Choroid plexus epithelial cell (primary cell): ENCODE measurements around the gene ACSL3.
"Not testable (repeated sequence)": the region's sequence is repeated elsewhere in the genome, so short reads cannot be mapped to it uniquely, and the experiment has no call there.

Source experiments
- DNase-seq: peaks from one replicate; pipeline ENCODE4 v3.0.0-alpha.2; 2010; ENCODE audit warnings: low read depth
- H3K4me3 ChIP-seq: 2 replicates; pipeline ENCODE4 v1.5.1; 2011; ENCODE audit warnings: low read depth, mild to moderate bottlenecking, control low read depth, low read length, moderate library complexity
- TF ChIP-seq, protein P1 (sequence below): conservative IDR thresholded peaks from 2 replicates; pipeline ENCODE4 v1.5.1; 2011; ENCODE audit warnings: low read depth, mild to moderate bottlenecking, control low read depth, inconsistent platforms, low read length, moderate library complexity

Gene ACSL3

DNA sequence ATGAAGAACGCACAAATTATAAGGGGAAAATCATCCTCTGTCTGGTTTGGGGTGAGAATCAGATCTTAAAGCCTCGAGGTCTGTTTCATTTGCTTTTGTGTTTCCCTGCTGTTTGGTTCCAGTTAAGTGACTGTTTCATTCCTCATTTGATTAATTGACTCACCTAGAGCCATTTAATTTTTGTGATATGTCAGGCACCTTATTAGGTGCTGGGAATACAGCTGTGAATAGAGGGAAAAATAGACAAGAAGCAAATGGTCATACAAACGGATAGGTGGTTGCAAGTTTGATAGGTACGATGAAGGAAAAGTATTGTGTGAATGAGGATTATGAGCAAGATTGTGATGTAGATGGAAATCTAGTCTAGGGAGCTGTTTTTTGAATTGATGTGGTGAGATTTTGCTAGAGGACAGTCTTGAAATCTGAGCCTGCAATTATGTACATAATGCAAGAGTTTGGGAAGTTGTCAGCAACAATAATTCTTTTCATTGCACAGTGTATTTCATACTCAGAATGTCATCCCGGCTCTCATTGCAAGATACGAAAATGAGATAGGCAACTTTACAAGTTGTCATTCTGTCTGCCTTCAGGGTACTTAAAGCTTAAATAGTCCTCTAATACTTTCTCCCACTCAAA lies 2.2 kb downstream of the ACSL3 start:
- H3K4me3 ChIP-seq = peak overlapping the region; percentile 83
- TF ChIP-seq, protein P1, sequence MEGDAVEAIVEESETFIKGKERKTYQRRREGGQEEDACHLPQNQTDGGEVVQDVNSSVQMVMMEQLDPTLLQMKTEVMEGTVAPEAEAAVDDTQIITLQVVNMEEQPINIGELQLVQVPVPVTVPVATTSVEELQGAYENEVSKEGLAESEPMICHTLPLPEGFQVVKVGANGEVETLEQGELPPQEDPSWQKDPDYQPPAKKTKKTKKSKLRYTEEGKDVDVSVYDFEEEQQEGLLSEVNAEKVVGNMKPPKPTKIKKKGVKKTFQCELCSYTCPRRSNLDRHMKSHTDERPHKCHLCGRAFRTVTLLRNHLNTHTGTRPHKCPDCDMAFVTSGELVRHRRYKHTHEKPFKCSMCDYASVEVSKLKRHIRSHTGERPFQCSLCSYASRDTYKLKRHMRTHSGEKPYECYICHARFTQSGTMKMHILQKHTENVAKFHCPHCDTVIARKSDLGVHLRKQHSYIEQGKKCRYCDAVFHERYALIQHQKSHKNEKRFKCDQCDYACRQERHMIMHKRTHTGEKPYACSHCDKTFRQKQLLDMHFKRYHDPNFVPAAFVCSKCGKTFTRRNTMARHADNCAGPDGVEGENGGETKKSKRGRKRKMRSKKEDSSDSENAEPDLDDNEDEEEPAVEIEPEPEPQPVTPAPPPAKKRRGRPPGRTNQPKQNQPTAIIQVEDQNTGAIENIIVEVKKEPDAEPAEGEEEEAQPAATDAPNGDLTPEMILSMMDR = no peak
- peak; percentile 60 for DNase-seq

DNA sequence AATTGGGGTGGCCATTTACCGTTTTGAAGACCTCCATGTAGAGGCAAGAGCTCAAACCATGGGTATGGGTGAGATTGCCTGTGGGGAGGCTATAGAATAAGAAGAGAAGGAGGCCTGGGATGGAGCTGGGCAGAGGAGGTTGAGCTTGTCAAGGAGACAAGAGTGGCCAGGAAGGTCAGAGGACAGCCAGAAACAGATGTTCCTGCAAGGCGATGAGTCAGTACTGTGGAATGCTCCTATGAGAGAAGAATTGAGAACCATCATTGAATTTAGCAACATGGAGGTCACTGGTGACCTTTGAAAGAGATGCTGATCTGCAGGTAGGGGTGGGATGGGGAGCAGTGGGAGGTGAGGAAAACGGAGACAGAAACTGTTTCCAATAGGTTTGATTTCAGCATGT lies 3.5 kb downstream of the ACSL3 start:
- TF ChIP-seq, protein P1 = no peak
- DNase-seq = peak; percentile 92
- H3K4me3 ChIP-seq = no peak overlapping the region

DNA sequence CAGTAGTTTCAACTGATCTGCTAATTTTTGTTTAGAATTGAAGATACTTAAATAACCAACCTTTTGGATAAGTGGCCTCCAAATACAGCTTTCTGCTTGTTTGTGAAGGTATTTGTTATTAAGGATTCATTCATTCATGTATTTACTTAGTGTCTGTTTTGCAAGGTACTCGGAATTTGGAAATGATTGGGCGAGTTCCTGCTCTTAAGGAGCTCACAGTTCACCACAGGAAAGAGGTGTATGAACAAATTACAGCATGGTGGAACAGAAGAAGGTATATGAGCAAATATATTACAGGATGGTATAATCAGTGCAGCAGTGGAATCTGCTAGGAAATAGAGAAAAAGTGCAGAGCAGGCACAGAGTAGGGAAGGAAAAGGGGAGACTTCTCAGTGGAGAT lies 4.5 kb downstream of the ACSL3 start:
- TF ChIP-seq, protein P1 = no peak
- DNase-seq = no peak

DNA sequence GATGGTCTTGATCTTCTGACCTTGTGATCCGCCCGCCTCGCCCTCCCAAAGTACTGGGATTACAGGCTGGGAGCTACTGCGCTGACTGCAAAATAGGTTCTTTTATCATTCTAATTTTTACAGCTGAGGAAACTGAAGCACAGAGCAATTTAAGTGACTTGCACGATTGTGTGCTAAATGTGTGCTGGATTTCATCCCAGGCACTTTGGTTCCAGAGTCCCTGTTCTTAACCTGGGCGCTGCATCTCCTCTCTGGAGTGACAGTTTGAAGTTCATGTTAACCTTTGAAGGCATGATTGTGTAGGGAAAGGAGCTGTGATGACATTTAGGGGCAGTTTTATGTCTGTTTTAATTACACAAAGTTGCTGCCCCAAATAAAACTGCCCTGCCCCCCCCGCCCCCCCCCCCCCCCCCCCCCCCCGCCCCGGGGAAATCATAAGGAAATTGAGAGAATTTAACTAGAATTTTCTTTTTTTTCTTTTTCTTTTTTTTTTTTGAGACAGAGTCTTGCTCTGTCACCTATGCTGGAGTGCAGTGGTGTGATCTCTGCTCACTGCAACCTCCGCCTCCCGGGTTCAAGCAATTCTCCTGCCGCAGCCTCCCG lies 5.6 kb downstream of the ACSL3 start:
- no peak for DNase-seq
- no peak overlapping the region for H3K4me3 ChIP-seq
- TF ChIP-seq, protein P1 = no peak

More for the DNA sequence above, 4.5 kb downstream of the ACSL3 start:
- no peak overlapping the region for H3K4me3 ChIP-seq

DNA sequence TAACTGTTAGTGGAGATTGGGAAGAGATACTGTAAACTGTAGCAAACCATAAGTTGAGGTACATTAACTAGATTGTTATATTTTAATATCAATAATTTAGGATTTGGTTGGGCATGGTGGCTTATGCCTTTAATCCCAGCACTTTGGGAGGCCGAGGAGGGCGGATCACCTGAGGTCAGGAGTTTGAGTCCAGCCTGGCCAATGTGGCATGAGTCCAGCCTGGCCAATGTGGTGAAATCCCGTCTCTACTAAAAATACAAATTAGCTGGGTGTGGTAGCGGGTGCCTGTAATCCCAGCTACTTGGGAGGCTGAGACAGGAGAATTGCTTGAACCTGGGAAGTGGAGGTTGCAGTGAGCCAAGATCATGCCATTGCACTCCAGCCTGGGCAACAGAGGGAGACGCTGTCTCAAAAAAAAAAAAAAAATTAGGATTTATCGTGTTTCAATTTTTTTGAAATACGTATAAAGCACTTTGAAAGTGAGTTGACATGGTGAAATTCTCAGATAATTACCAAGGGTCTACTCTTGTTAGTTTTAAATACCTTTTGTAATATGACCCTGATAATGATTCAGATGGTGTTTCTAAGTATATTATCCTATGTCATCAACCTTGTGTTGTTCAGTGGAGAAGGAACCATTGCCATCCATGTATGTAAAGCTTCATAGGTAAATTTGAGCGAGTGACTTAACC lies 7.9 kb downstream of the ACSL3 start:
- not testable (repeated sequence) for DNase-seq, H3K4me3 ChIP-seq

DNA sequence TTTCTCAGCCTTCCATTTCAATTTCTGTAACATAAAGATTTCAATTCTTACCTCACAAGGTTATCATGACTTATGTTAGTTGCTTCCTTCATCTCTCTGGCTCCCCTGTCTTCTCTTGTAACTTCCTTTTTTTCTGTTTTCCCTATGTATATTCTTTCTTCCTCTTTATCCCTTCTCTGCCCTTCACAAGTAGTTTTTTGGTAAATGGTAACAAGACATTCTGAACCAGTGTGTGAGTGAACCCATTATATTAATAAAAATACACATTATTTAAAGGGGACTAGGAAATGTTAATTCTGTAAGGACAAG lies 8.4 kb downstream of the ACSL3 start:
- DNase-seq = no peak
- TF ChIP-seq, protein P1 = no peak

DNA sequence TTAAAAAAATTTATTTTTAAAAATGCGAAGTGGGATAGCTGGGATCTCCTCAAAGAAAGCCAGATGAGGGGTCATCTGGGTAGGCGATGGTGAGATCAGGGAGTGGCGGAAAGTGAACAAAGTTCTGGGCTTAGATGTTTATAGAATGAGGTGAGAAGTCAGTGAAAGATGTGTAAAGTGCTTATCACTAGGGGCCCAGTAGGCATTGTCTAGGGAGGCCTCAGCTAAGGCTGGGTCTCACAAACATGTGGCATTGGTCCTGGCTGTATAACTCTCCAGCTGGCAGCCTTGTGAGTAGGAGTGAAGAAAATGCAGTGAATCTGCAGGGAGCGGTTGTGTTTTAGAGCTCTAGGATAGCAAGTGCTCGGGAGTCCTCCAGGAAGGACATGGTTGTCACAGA lies 10.5 kb downstream of the ACSL3 start:
- TF ChIP-seq, protein P1 = no peak
- no peak overlapping the region for H3K4me3 ChIP-seq
- no peak for DNase-seq

More for the DNA sequence above, 8.4 kb downstream of the ACSL3 start:
- no peak overlapping the region for H3K4me3 ChIP-seq
